GM21723 (cell line): ENCODE measurements around the gene RASGRP2.

ENCODE experiments used
- ATAC-seq: cut with Tn5 transposase; IDR thresholded peaks from one replicate; pipeline ENCODE4 v1.9.1; 2021; ENCODE audit warnings: mild to moderate bottlenecking, moderate library complexity; ENCODE audit not compliant: unreplicated experiment

The RASGRP2 gene

GRCh38 chr11:64720640-64721358 lies 23.1 kb downstream of the RASGRP2 start:
- no peak for ATAC-seq

- no peak for ATAC-seq
Observed at GRCh38 chr11:64720167-64720566, 23.8 kb downstream of the RASGRP2 start.

- ATAC-seq, result no peak
Observed at GRCh38 chr11:64719406-64719805, 24.5 kb downstream of the RASGRP2 start.

GRCh38 chr11:64718780-64719124 lies 25.2 kb downstream of the RASGRP2 start:
- no peak for ATAC-seq

GRCh38 chr11:64718084-64718779 lies 25.7 kb downstream of the RASGRP2 start:
- no peak for ATAC-seq

- no peak for ATAC-seq
Observed at GRCh38 chr11:64717268-64717578, 26.7 kb downstream of the RASGRP2 start.

GRCh38 chr11:64716473-64717267 lies 27.3 kb downstream of the RASGRP2 start:
- no peak for ATAC-seq

- no peak for ATAC-seq
Observed at GRCh38 chr11:64715756-64716472, 28.0 kb downstream of the RASGRP2 start.

GRCh38 chr11:64715110-64715509 lies 28.8 kb downstream of the RASGRP2 start:
- ATAC-seq, result no peak

- ATAC-seq, result no peak
Observed at GRCh38 chr11:64714666-64715065, 29.3 kb downstream of the RASGRP2 start.

- ATAC-seq, result no peak
Observed at GRCh38 chr11:64713781-64714363, 30.1 kb downstream of the RASGRP2 start.

GRCh38 chr11:64713016-64713707 lies 30.8 kb downstream of the RASGRP2 start:
- no peak for ATAC-seq

- no peak for ATAC-seq
Observed at GRCh38 chr11:64712430-64713015, 31.4 kb downstream of the RASGRP2 start.

- ATAC-seq, result no peak
Observed at GRCh38 chr11:64711956-64712362, 32.0 kb downstream of the RASGRP2 start.

- no peak for ATAC-seq
Observed at GRCh38 chr11:64711138-64711955, 32.6 kb downstream of the RASGRP2 start.

GRCh38 chr11:64710418-64711137 lies 33.4 kb downstream of the RASGRP2 start:
- ATAC-seq, result no peak

GRCh38 chr11:64705501-64705900 lies 38.4 kb downstream of the RASGRP2 start:
- ATAC-seq, result no peak

GRCh38 chr11:64703048-64703447 lies 40.9 kb downstream of the RASGRP2 start:
- no peak for ATAC-seq
